IMR-90 (cell line): ENCODE results near the gene PID1. TPM values are rescaled to one million over a fixed set of nuclear protein-coding genes. Genes with fewer than 3 reads are reported as not detected.

Experiments
- ATAC-seq: fragments of 200-7000 bp; cut with Tn5 transposase; 2 replicates; pipeline ENCODE4 v1.9.1; 2020; ENCODE audit warnings: low read depth, mild to moderate bottlenecking, moderate library complexity
- BruUV-seq: library from RNA; stranded (reverse); fragments of 400-500 nt; replicated peaks from 2 replicates; lab custom pipeline; 2021; lab: Mats Ljungman, UMichigan
- CTCF ChIA-PET: fragments of 300-600 bp; formaldehyde crosslinking; extraction: SDS; loops from one replicate; lab custom pipeline; 2021; ENCODE audit warnings: antibody characterized with exemption; lab: Yijun Ruan, JAX
- POLR2A ChIA-PET: fragments of 300-600 bp; sonication (Branson Sonifier 250); formaldehyde crosslinking; loops from one replicate; lab custom pipeline; 2022; ENCODE audit warnings: antibody characterized with exemption; ENCODE audit not compliant: unreplicated experiment; lab: Charles Lee
- DNase-seq: peaks from one replicate; pipeline ENCODE4 v3.0.0; 2013
- H2AFZ ChIP-seq: replicated peaks from 2 replicates; pipeline ENCODE3; 2013; ENCODE audit warnings: low read length, mild to moderate bottlenecking; ENCODE audit not compliant: poor library complexity
- H2AK5ac ChIP-seq: 2 replicates; pipeline ENCODE4 v1.6.1; 2013; ENCODE audit warnings: low read depth, low read length, inconsistent platforms
- H2AK9ac ChIP-seq: replicated peaks from 2 replicates; pipeline ENCODE3; 2013; ENCODE audit warnings: mild to moderate bottlenecking, low read depth, low read length, moderate library complexity; ENCODE audit not compliant: poor library complexity
- H2BK120ac ChIP-seq: 2 replicates; pipeline ENCODE4 v1.6.1; 2013; ENCODE audit warnings: low read depth, low read length, inconsistent platforms
- H2BK15ac ChIP-seq: 3 replicates; pipeline ENCODE4 v1.6.1; 2013; ENCODE audit warnings: low read depth, low read length, inconsistent platforms
- H2BK20ac ChIP-seq: 2 replicates; pipeline ENCODE4 v1.6.1; 2013; ENCODE audit warnings: low read depth, mild to moderate bottlenecking, inconsistent platforms, low read length, moderate library complexity
- H2BK5ac ChIP-seq: 2 replicates; pipeline ENCODE4 v1.6.1; 2013; ENCODE audit warnings: mild to moderate bottlenecking, low read depth, low read length, inconsistent platforms; ENCODE audit not compliant: poor library complexity, severe bottlenecking
- H3K14ac ChIP-seq: replicated peaks from 2 replicates; pipeline ENCODE4 v1.6.1; 2013; ENCODE audit warnings: low read depth, low read length, inconsistent platforms
- H3K18ac ChIP-seq: 2 replicates; pipeline ENCODE4 v1.6.1; 2013; ENCODE audit warnings: low read depth, low read length, control low read depth
- H3K23ac ChIP-seq: 2 replicates; pipeline ENCODE4 v1.6.1; 2013; ENCODE audit warnings: low read depth, low read length, inconsistent platforms
- H3K27ac ChIP-seq: 2 replicates; pipeline ENCODE4 v1.5.1; 2013; ENCODE audit warnings: mild to moderate bottlenecking, control low read depth, low read length; ENCODE audit not compliant: insufficient read depth
- H3K27me3 ChIP-seq: 2 replicates; pipeline ENCODE4 v1.6.1; 2013; ENCODE audit warnings: low read length; ENCODE audit not compliant: control insufficient read depth, insufficient read depth
- H3K36me3 ChIP-seq: 2 replicates; pipeline ENCODE4 v1.6.1; 2013; ENCODE audit warnings: low read length, mixed read lengths; ENCODE audit not compliant: control insufficient read depth, insufficient read depth
- H3K4ac ChIP-seq: 2 replicates; pipeline ENCODE4 v1.6.1; 2013; ENCODE audit warnings: low read depth, low read length, inconsistent platforms
- H3K4me1 ChIP-seq: 2 replicates; pipeline ENCODE4 v1.6.1; 2013; ENCODE audit warnings: low read length, mixed read lengths; ENCODE audit not compliant: control insufficient read depth, insufficient read depth
- H3K4me2 ChIP-seq: 2 replicates; pipeline ENCODE4 v1.6.1; 2013; ENCODE audit warnings: low read depth, mild to moderate bottlenecking, control low read depth, low read length, moderate library complexity
- H3K4me3 ChIP-seq: 2 replicates; pipeline ENCODE4 v1.5.1; 2013; ENCODE audit warnings: low read depth, mild to moderate bottlenecking, control low read depth, low read length, moderate library complexity; ENCODE audit not compliant: insufficient read depth
- H3K56ac ChIP-seq: 2 replicates; pipeline ENCODE4 v1.6.1; 2013; ENCODE audit warnings: low read length, inconsistent platforms; ENCODE audit not compliant: insufficient read depth; ENCODE audit errors: extremely low read depth
- H3K79me1 ChIP-seq, 2 experiments: 2 replicates each; pipeline ENCODE4 v1.6.1; 2013; ENCODE audit warnings: low read length in 2 of 2, inconsistent platforms in 1 of 2, low read depth in 1 of 2
- H3K9ac ChIP-seq: 2 replicates; pipeline ENCODE4 v1.6.1; 2013; ENCODE audit warnings: low read depth, low read length, control low read depth
- H3K9me1 ChIP-seq: 2 replicates; pipeline ENCODE4 v1.6.1; 2013; ENCODE audit warnings: low read length, inconsistent platforms; ENCODE audit not compliant: insufficient read depth
- H3K9me3 ChIP-seq: 2 replicates; pipeline ENCODE4 v1.6.1; 2013; ENCODE audit warnings: low read length; ENCODE audit not compliant: control insufficient read depth, insufficient read depth
- H4K20me1 ChIP-seq: 2 replicates; pipeline ENCODE4 v1.6.1; 2013; ENCODE audit warnings: low read length, inconsistent platforms; ENCODE audit not compliant: insufficient read depth
- H4K5ac ChIP-seq: 2 replicates; pipeline ENCODE4 v1.6.1; 2013; ENCODE audit warnings: mild to moderate bottlenecking, low read depth, low read length, control low read depth
- H4K8ac ChIP-seq, 2 experiments: 2 replicates each; pipeline ENCODE4 v1.6.1; 2013; ENCODE audit warnings: low read depth in 2 of 2, low read length in 2 of 2, control low read depth in 1 of 2, inconsistent platforms in 1 of 2
- H4K91ac ChIP-seq: 2 replicates; pipeline ENCODE4 v1.6.1; 2013; ENCODE audit warnings: low read depth, low read length, inconsistent platforms; ENCODE audit not compliant: insufficient read depth
- BHLHE40 ChIP-seq: fragments of 150-350 bp; IDR thresholded peaks from 2 replicates; pipeline ENCODE4 v1.6.1; 2016; ENCODE audit warnings: mild to moderate bottlenecking, low read depth, low read length
- CHD1 ChIP-seq: IDR thresholded peaks from 2 replicates; pipeline ENCODE4 v1.6.1; 2012; ENCODE audit warnings: low read depth, low read length, improper control_type of control experiment
- FOS ChIP-seq: fragments of 150-350 bp; IDR thresholded peaks from 2 replicates; pipeline ENCODE4 v1.6.1; 2016; ENCODE audit warnings: low read depth, low read length
- MAFK ChIP-seq: IDR thresholded peaks from 2 replicates; pipeline ENCODE4 v1.6.1; 2012; ENCODE audit warnings: low read depth, low read length, improper control_type of control experiment
- MXI1 ChIP-seq: IDR thresholded peaks from 2 replicates; pipeline ENCODE4 v1.6.1; 2012; ENCODE audit warnings: low read depth, mild to moderate bottlenecking, low read length, moderate library complexity, borderline replicate concordance
- NFE2L2 ChIP-seq: fragments of 150-350 bp; IDR thresholded peaks from 2 replicates; pipeline ENCODE4 v1.6.1; 2016; ENCODE audit warnings: low read depth, mild to moderate bottlenecking, low read length
- POLR2A ChIP-seq: IDR thresholded peaks from 2 replicates; pipeline ENCODE4 v1.6.1; 2012; ENCODE audit warnings: mild to moderate bottlenecking, low read depth, low read length
- RFX5 ChIP-seq: IDR thresholded peaks from 2 replicates; pipeline ENCODE4 v1.8.0; 2012; ENCODE audit warnings: low read depth, mild to moderate bottlenecking, low read length, moderate library complexity
- SMC3 ChIP-seq: fragments of 150-350 bp; IDR thresholded peaks from 2 replicates; pipeline ENCODE4 v1.6.1; 2016; ENCODE audit warnings: low read depth, mild to moderate bottlenecking, antibody characterized with exemption, low read length, moderate library complexity
- USF2 ChIP-seq: fragments of 150-350 bp; IDR thresholded peaks from 2 replicates; pipeline ENCODE4 v1.6.1; 2017; ENCODE audit warnings: mild to moderate bottlenecking, antibody characterized with exemption, low read length, low read depth
- WGBS, 2 experiments: methylation state at CpG; one replicate each; pipeline versions ENCODE4 v1.1.5 to v1.1.7; 2013; ENCODE audit warnings: missing lambda C conversion rate in 2 of 2; ENCODE audit not compliant: insufficient read length in 1 of 2; ENCODE audit errors: extremely low coverage in 2 of 2; 5-methylcytosine and 5-hydroxymethylcytosine counted together
- dilution Hi-C: fragments of 300-500 bp; cut with HindIII; formaldehyde crosslinking; loops from one replicate; pipeline ENCODE4 v1.14.3; 2018; ENCODE audit warnings: low sequenced_read_pairs; ENCODE audit not compliant: unreplicated experiment
- in situ Hi-C: fragments of 300-500 bp; cut with MboI; formaldehyde crosslinking; loops from 3 replicates; pipeline ENCODE4 v1.14.3; 2019; ENCODE audit warnings: low sequenced_read_pairs, inconsistent platforms, mixed read lengths
- intact Hi-C: fragments of 100-400 bp; cut with micrococcal nuclease; formaldehyde crosslinking; loops from 2 replicates; pipeline ENCODE4 v1.10.0; 2022
- polyA plus RNA-seq, 3 experiments: library from polyadenylated mRNA; depleted of rRNA; stranded (reverse); fragments of >200 nt; gene quantifications; 2 replicates each; pipeline ENCODE4 v1.2.3, GENCODE V29; 2012; ENCODE audit warnings: low replicate concordance in 1 of 3
- total RNA-seq: library from RNA; depleted of rRNA; stranded (reverse); fragments of >200 nt; gene quantifications from 2 replicates; pipeline ENCODE4 v1.2.3, GENCODE V29; 2012
- TF ChIP-seq, protein P1 (sequence below): conservative IDR thresholded peaks from 2 replicates; pipeline ENCODE4 v1.5.1; 2012; ENCODE audit warnings: mild to moderate bottlenecking, low read depth, low read length, improper control_type of control experiment
- TF ChIP-seq, protein P2 (sequence below): fragments of 150-350 bp; IDR thresholded peaks from 2 replicates; pipeline ENCODE4 v1.6.1; 2016; ENCODE audit warnings: low read depth, mild to moderate bottlenecking, low read length, moderate library complexity, borderline replicate concordance

Gene PID1
- total and polyA plus RNA-seq, 2 of the 4 experiments (the other 2 are of a cell fraction), result 0.90 to 1.9 TPM

DNA sequence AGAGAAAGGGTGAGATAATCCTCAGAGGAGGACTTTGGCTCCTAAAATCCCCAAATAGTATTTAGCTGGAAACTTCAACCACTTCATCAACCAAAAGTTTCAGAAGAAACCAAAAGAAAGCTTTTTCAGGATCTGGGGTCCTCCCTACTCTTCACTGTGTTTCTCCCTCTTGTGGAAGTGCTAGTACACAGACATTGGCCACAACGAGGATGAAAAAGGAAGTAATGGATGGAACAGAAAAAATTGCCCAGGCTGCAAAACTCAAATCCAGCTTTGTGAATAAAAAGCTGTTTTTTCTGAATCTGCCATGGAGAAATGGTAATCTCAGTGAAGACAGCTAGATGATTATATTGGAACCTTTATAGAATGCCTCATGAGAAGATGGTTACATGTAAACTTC lies 4.0 kb downstream of the PID1 start:
- no peaks in the 10 kb centered on the region for H4K20me1 ChIP-seq
- H2AFZ ChIP-seq, result no peak overlapping the region
- H3K36me3 ChIP-seq, result no peaks in the 10 kb centered on the region
- no peak overlapping the region for H2BK20ac ChIP-seq
- no peak overlapping the region for H2BK15ac ChIP-seq
- dilution Hi-C loops (no loop called here), in situ Hi-C loops (no loop called here), intact Hi-C loops (no loop called here)
- H3K27me3 ChIP-seq, result no peaks in the 10 kb centered on the region
- DNase-seq (no peak), ATAC-seq (no peak)
- H2AK9ac ChIP-seq, result no peak overlapping the region
- H3K9me1 ChIP-seq, result no peaks in the 10 kb centered on the region
- no peak overlapping the region for H4K91ac ChIP-seq
- no peak overlapping the region for H2BK5ac ChIP-seq
- H3K18ac ChIP-seq, result no peak overlapping the region
- no peak overlapping the region for H4K8ac ChIP-seq
- no peak overlapping the region for H4K5ac ChIP-seq
- no peaks in the 10 kb centered on the region; the same call in 1 of the 2 replicates for H3K9me3 ChIP-seq
- no TSS peak for BruUV-seq
- no peak overlapping the region for H3K14ac ChIP-seq
- H2BK120ac ChIP-seq, result no peak overlapping the region
- no peaks in the 10 kb centered on the region for H3K4me1 ChIP-seq
- POLR2A ChIA-PET, result no interaction called here
- TF ChIP-seq SMC3 (no peak), RFX5 (no peak), FOS (no peak), NFE2L2 (no peak), USF2 (no peak), MXI1 (no peak), POLR2A (no peak), MAFK (no peak), CHD1 (no peak), BHLHE40 (no peak)
- TF ChIP-seq, protein P1, sequence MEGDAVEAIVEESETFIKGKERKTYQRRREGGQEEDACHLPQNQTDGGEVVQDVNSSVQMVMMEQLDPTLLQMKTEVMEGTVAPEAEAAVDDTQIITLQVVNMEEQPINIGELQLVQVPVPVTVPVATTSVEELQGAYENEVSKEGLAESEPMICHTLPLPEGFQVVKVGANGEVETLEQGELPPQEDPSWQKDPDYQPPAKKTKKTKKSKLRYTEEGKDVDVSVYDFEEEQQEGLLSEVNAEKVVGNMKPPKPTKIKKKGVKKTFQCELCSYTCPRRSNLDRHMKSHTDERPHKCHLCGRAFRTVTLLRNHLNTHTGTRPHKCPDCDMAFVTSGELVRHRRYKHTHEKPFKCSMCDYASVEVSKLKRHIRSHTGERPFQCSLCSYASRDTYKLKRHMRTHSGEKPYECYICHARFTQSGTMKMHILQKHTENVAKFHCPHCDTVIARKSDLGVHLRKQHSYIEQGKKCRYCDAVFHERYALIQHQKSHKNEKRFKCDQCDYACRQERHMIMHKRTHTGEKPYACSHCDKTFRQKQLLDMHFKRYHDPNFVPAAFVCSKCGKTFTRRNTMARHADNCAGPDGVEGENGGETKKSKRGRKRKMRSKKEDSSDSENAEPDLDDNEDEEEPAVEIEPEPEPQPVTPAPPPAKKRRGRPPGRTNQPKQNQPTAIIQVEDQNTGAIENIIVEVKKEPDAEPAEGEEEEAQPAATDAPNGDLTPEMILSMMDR, result no peak
- TF ChIP-seq, protein P2, sequence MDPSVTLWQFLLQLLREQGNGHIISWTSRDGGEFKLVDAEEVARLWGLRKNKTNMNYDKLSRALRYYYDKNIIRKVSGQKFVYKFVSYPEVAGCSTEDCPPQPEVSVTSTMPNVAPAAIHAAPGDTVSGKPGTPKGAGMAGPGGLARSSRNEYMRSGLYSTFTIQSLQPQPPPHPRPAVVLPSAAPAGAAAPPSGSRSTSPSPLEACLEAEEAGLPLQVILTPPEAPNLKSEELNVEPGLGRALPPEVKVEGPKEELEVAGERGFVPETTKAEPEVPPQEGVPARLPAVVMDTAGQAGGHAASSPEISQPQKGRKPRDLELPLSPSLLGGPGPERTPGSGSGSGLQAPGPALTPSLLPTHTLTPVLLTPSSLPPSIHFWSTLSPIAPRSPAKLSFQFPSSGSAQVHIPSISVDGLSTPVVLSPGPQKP, result no peak
- H3K4me3 ChIP-seq, result no peak overlapping the region
- no CpG with 5 or more reads among the region's 1 CpG for WGBS, 2 experiments
- CTCF ChIA-PET, result no interaction called here
- no peak overlapping the region for H3K4me2 ChIP-seq
- no peak overlapping the region for H3K23ac ChIP-seq
- no peak overlapping the region for H3K56ac ChIP-seq
- H3K79me1 ChIP-seq, result no peaks in the 10 kb centered on the region
- H3K4ac ChIP-seq, result no peak overlapping the region
- H3K9ac ChIP-seq, result no peak overlapping the region
- no peak overlapping the region for H3K27ac ChIP-seq
- H2AK5ac ChIP-seq, result no peak overlapping the region
